Stomach (tissue), 9 donors: ENCODE results near the gene ARL15. TPM values are rescaled to one million over a fixed set of nuclear protein-coding genes. Genes with fewer than 3 reads are reported as not detected.

Source experiments
- DNase-seq, 2 donors: peaks; one replicate each; pipeline versions ENCODE4 v3.0.0 to v3.0.0-alpha.2; 2013 to 2019
- H3K27ac ChIP-seq, 5 donors: fragments of 200-600 bp in 4 of 5; sonication (generic) in 4 of 5; one replicate each; pipeline ENCODE4 v1.5.1; 2013 to 2019; ENCODE audit warnings: mild to moderate bottlenecking in 1 of 5, moderate library complexity in 1 of 5
- H3K27me3 ChIP-seq, 3 donors: fragments of 200-600 bp; sonication (generic); one replicate each; pipeline ENCODE4 v1.5.1; 2017 to 2019; ENCODE audit warnings: mixed run types in 1 of 3
- H3K36me3 ChIP-seq, 4 donors: fragments of 200-600 bp; sonication (generic); 1 replicate in 3 of 4; 2 replicates in 1 of 4; pipeline ENCODE4 v1.5.1; 2016 to 2019
- H3K4me1 ChIP-seq, 4 donors: fragments of 200-600 bp; sonication (generic); one replicate each; pipeline ENCODE4 v1.5.1; 2016 to 2019
- H3K4me3 ChIP-seq, 4 donors: fragments of 200-600 bp; sonication (generic) in 3 of 4; one replicate each; pipeline ENCODE4 v1.5.1; 2016 to 2019; ENCODE audit warnings: mild to moderate bottlenecking in 1 of 4
- H3K9me3 ChIP-seq, 4 donors: fragments of 200-600 bp; sonication (generic); one replicate each; pipeline ENCODE4 v1.5.1; 2016 to 2019
- EP300 ChIP-seq: sonication (generic); formaldehyde crosslinking; IDR thresholded peaks from one replicate; pipeline ENCODE4 v1.6.1; 2017; ENCODE audit warnings: antibody characterized with exemption
- POLR2A ChIP-seq, 4 donors: fragments of 450-650 bp; IDR thresholded peaks; one replicate each; pipeline ENCODE4 v1.6.1; 2016; ENCODE audit warnings: antibody characterized with exemption in 4 of 4, control low read depth in 2 of 4, mild to moderate bottlenecking in 1 of 4, moderate library complexity in 1 of 4
- POLR2AphosphoS5 ChIP-seq, 3 donors: sonication (generic); formaldehyde crosslinking; IDR thresholded peaks; one replicate each; pipeline ENCODE4 v1.6.1; 2016; ENCODE audit warnings: antibody characterized with exemption in 3 of 3
- WGBS, 5 donors: extraction: QIAGEN DNeasy Blood & Tissue Kit in 3 of 5; methylation state at CpG; one replicate each; pipeline versions ENCODE4 v1.1.5 to v1.1.7; 2013 to 2018; 5-methylcytosine and 5-hydroxymethylcytosine counted together
- intact Hi-C: fragments of 100-400 bp; cut with DNase I; formaldehyde crosslinking; loops from one replicate; pipeline ENCODE4 v1.15.1; 2023; ENCODE audit warnings: low total_unique reads
- polyA plus RNA-seq, 3 donors: library from polyadenylated mRNA; stranded (reverse); fragments of 200-250 nt; gene quantifications; one replicate each; pipeline ENCODE4 v1.2.3, GENCODE V29; 2013
- total RNA-seq, 5 donors: library from RNA; depleted of rRNA; stranded (reverse); fragments of >200 nt; gene quantifications; one replicate each; pipeline versions ENCODE4 v1.1.0 to v1.2.3, GENCODE V29; 2014 to 2016
- TF ChIP-seq, protein P1 (sequence below), 7 experiments: fragments of 450-650 bp in 4 of 7; fragments of 200-600 bp in 3 of 7; sonication (generic) in 3 of 7; IDR thresholded peaks; one replicate each; pipeline ENCODE4 v1.5.1; 2016 to 2019; ENCODE audit warnings: antibody characterized with exemption in 7 of 7, control low read depth in 2 of 7, mild to moderate bottlenecking in 1 of 7
- donor health status: healthy with polysubstance abuse.
- donor health status: Bipolar disorder and iron deficiency.
- donor health status: healthy.

Gene ARL15
- total and polyA plus RNA-seq, 8 donors: 1.7 to 72.7 (median 12.6) TPM

DNA sequence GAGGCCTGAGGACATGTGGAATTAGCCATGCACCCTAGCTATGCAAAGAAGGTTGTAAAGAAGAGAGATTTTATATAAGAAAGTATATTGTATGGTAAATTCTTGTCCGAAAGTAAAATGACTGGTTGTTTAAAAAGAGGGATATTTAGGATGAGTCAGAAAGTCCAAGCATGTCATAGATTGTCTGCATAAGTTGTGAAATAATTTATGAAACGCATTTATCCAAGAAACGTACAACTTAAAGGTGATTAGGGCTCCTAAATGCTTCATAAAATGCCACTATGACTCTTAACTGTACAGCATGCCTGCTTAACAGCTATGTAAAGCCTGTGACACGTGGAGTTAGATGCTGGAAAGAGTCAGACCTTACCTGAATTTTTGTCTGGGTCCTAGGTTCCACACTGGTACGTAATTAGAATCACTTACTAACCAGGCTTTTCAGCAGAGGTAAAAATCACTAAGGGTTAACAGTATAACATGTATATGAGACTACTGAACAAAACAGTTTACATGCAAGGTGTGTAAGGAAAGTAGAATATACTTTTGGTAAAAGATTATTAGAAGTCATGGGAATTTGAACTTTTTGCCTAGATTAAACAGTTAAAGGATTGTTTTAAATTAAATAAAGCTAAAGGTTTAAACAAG is 37.0 kb upstream of the ARL15 start:
- Histone ChIP-seq H3K9me3 (peaks cover 0 to 7% (median 4%) of the 10 kb centered on the region in 4 donors), H3K27me3 (no peaks in the 10 kb centered on the region), H3K4me1 (peaks cover 0 to 9% (median 0%) of the 10 kb centered on the region in 4 donors), H3K36me3 (no peaks in the 10 kb centered on the region), H3K27ac (no peak overlapping the region), H3K4me3 (no peak overlapping the region)
- TF ChIP-seq POLR2A (IDR thresholded peaks at IDR 0.05) (no peak), EP300 (no peak), POLR2AphosphoS5 (IDR thresholded peaks at IDR 0.05) (no peak)
- TF ChIP-seq, protein P1, sequence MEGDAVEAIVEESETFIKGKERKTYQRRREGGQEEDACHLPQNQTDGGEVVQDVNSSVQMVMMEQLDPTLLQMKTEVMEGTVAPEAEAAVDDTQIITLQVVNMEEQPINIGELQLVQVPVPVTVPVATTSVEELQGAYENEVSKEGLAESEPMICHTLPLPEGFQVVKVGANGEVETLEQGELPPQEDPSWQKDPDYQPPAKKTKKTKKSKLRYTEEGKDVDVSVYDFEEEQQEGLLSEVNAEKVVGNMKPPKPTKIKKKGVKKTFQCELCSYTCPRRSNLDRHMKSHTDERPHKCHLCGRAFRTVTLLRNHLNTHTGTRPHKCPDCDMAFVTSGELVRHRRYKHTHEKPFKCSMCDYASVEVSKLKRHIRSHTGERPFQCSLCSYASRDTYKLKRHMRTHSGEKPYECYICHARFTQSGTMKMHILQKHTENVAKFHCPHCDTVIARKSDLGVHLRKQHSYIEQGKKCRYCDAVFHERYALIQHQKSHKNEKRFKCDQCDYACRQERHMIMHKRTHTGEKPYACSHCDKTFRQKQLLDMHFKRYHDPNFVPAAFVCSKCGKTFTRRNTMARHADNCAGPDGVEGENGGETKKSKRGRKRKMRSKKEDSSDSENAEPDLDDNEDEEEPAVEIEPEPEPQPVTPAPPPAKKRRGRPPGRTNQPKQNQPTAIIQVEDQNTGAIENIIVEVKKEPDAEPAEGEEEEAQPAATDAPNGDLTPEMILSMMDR (IDR thresholded peaks at IDR 0.05): no peak
- 69 to 78% (median 74%) methylated on average over 5 of the region's 5 CpGs for WGBS, 5 donors
- no peak for DNase-seq
- intact Hi-C loops: no loop called here

DNA sequence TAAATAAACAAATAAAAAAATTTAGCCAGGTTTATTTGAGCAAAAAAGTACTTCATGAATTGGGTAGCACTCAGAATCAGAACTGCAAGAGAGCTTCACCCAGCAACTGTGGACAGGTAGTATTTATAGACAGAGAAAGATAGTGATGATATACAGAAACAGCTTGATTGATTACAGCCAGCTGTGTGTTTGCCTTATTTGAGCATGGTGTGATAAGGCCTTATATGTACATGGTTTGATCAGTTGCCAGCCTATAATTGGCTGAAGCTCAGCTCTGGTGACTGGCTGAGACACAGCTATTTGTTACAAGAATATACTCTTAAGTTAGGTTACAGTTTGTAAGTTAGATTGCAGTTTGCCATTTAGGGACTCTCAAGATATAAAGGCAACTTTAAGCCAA is 34.3 kb upstream of the ARL15 start:
- H3K36me3 ChIP-seq: no peaks in the 10 kb centered on the region
- intact Hi-C loops: no loop called here
- H3K9me3 ChIP-seq: peaks cover 0 to 7% (median 4%) of the 10 kb centered on the region in 4 donors
- H3K27me3 ChIP-seq: no peaks in the 10 kb centered on the region
- peaks cover 0 to 9% (median 0%) of the 10 kb centered on the region in 4 donors for H3K4me1 ChIP-seq
- peak in 1 of 2 donors; percentile 30 for DNase-seq
- no peak overlapping the region for H3K4me3 ChIP-seq
- no peak overlapping the region for H3K27ac ChIP-seq
- TF ChIP-seq EP300 (no peak), POLR2AphosphoS5 (IDR thresholded peaks at IDR 0.05) (no peak), POLR2A (IDR thresholded peaks at IDR 0.05) (no peak)
- TF ChIP-seq, protein P1 (IDR thresholded peaks at IDR 0.05): no peak

DNA sequence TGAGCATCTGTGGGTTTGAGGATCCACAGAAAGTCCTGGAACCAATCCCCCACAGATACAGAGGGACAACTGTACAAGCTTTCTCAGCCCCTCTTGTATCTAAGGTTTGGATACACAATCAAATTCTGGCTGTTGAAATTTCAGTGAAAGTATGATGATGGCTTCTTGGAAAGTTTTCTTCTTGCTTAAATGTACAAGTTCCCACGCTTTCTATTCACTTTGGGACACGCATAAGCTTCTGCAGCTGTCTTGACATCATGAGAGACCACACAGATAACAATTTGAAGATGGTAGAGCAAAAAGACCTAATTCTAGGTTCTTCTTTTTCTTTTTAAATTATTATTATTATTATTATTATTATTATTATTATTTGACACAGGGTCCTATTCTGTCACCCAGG is 31.6 kb upstream of the ARL15 start:
- no peak overlapping the region for H3K4me3 ChIP-seq
- H3K36me3 ChIP-seq: no peaks in the 10 kb centered on the region
- intact Hi-C loops: no loop called here
- no peaks in the 10 kb centered on the region for H3K27me3 ChIP-seq
- DNase-seq: no peak
- no peak overlapping the region for H3K27ac ChIP-seq
- peaks cover 0 to 12% (median 4%) of the 10 kb centered on the region in 4 donors for H3K9me3 ChIP-seq
- H3K4me1 ChIP-seq: peaks cover 0 to 9% (median 0%) of the 10 kb centered on the region in 4 donors
- WGBS, 5 donors: 79 to 97% (median 91%) methylated on average over 2 of the region's 2 CpGs
- no peak for TF ChIP-seq POLR2A (IDR thresholded peaks at IDR 0.05)
- no peak for TF ChIP-seq POLR2AphosphoS5 (IDR thresholded peaks at IDR 0.05)
- no peak for TF ChIP-seq EP300
- TF ChIP-seq, protein P1 (IDR thresholded peaks at IDR 0.05): no peak

DNA sequence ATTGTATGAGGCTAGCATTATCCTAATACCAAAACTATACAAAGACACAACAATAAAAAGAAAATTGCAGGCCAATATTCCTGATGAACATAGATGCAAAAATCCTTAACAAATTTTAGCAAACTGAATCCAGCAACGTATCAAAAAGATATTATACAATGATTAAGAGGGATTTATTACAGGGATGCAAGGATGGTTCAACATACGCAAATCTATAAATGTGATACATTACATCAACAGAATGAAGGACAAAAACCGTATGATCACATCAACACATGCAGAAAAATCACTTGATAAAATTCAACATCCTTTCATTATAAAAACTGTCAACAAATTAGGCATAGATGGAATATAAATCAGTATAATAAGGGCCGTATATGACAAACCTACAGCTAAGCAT is 27.1 kb upstream of the ARL15 start:
- intact Hi-C loops: no loop called here
- Histone ChIP-seq H3K36me3 (no peaks in the 10 kb centered on the region), H3K4me3 (no peak overlapping the region), H3K9me3 (peaks cover 0 to 25% (median 11%) of the 10 kb centered on the region in 4 donors), H3K4me1 (no peaks in the 10 kb centered on the region), H3K27me3 (no peaks in the 10 kb centered on the region), H3K27ac (no peak overlapping the region)
- DNase-seq: no peak
- TF ChIP-seq POLR2AphosphoS5 (IDR thresholded peaks at IDR 0.05): no peak
- TF ChIP-seq POLR2A (IDR thresholded peaks at IDR 0.05): no peak
- TF ChIP-seq EP300: no peak
- TF ChIP-seq, protein P1 (IDR thresholded peaks at IDR 0.05): no peak
- 65 to 89% (median 65%) methylated on average over 4 of the region's 4 CpGs for WGBS, 5 donors
